Measurements from ENCODE around the gene DDX43.

DDX43 gene

GRCh38 chr6:73394577-73395354 lies at the start of gene DDX43:
DDX43 (plus strand) TSS chr6:73394828; CDS start chr6:73394906, 78 bp downstream.
- Mint-ChIP-seq H3K27ac (peak within 1 kb of the TSS; percentile 73), H3K4me3 (peak within 1 kb of the TSS; percentile 65), H3K9me3 (no peaks in the 10 kb centered on the region), H3K4me1 (peaks cover 16% of the 10 kb centered on the region), H3K36me3 (no peaks in the 10 kb centered on the region)
- peak; percentile 5 to 66 for DNase-seq (ENCODE audit: low spot score in 2 of 2)
- ATAC-seq = peak; percentile 85

DNA sequence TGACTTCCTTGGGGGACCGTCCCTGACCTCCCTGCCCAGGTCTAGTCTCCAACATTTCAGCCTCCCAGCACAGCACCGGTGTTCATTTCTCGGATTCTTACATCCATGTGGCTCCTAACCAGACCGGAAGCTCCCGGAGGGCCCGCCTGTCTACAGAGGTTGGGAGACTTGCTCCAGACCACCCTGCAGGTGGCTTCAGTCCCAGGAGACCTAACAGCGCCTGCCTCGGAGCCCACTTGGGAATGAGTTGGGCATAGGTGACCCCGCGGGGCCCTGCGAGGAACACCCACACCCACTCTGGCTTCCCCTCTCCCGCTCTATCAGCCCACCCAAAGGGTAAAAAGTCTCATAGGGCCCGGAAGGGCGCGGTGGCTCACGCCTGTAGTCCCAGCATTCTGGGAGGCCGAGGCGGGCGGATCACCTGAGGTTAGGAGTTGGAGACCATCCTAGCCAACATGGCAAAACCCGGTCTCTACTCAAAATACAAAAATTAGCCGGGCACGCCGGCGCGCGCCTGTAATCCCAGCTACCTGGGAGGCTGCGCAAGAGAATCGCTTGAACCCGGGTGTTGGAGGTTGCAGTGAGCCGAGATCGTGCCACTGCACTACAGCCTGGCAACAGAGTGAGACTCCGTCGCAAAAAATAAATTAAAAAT lies 46.0 kb upstream of the DDX43 start:
- Mint-ChIP-seq H3K4me1 (no peaks in the 10 kb centered on the region), H3K27ac (no peak overlapping the region), H3K9me3 (no peaks in the 10 kb centered on the region), H3K4me3 (no peak overlapping the region), H3K36me3 (no peaks in the 10 kb centered on the region)
- ATAC-seq (no peak), DNase-seq (ENCODE audit: low spot score in 2 of 2) (no peak)

DNA sequence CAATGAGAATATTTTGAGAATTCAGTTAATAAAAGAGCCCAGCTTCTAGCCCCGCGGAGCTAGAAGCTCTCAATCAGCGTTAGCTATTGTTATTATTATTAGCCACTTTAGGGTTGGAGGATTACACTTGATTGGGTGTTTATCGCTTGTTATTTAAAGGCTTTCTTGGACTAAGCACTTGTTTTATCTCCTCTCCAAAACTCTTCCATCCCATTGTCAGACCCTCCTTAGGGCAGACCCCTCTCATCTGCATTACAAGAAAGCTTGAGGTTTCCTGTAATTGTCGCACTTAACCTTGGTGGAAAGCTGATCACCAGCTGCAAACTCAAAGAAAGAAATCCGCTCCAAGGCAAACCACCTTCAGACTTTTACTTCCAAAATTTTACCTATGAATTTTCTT lies 45.3 kb upstream of the DDX43 start:
- no peak overlapping the region for H3K4me3 Mint-ChIP-seq
- no peak overlapping the region for H3K27ac Mint-ChIP-seq
- no peak for DNase-seq (ENCODE audit: low spot score in 2 of 2)
- H3K4me1 Mint-ChIP-seq = no peaks in the 10 kb centered on the region
- ATAC-seq = no peak
- no peaks in the 10 kb centered on the region for H3K36me3 Mint-ChIP-seq
- H3K9me3 Mint-ChIP-seq = no peaks in the 10 kb centered on the region

DNA sequence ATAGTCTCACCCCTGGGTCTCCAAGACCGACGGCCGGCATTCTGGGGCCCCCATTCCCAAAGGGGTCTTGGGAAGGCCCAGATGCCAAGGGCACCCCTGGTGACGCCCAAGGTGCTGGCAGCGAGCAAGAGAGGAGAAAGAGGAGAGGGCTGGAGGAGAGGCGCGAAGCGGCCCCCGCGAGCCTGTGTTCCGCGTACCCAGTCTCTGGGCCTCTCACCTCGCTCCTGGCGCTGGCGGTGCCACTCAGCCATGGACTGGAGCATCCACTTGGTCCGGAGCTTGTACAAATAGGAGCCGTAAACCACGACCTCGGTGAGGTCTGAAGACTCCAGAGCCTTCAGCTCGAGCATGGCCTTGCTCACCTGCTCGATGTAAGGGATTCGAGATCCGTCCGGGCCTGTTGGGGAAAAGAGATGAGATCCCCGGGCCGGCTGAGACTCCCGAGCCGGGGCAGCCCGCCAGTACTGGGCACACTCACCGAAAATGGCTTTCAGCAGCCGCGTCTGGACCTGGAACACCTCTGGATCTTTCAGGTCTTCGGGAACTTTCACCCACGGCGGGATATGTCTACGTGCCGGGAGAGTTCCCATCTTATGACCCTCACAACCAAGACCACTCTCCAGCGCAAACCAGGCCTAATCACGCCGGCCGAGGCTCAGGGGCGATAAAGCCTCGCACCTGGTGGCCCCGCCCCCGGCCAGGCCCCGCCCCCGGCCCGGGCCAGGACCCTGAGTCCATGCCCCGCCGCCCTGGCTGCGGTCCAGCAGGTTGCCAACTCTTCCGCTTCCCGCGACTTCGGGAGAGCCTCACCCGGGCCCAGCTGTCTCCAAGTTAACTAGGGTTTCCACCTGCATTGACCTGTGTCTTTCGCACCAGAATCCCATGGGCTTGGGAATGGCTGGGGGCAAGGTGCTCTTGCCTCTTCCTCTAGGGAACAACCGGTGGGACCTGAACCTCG lies 40.7 kb upstream of the DDX43 start, which contains the start of gene DPPA5:
Gene DPPA5 (minus strand): TSS at position 641 of the 958 bp plus-strand sequence. CDS start 51 bp downstream, at position 590.
- ATAC-seq (no peak), DNase-seq (ENCODE audit: low spot score in 2 of 2) (no peak)
- H3K4me3 Mint-ChIP-seq = no peak within 1 kb of the TSS
- H3K27ac Mint-ChIP-seq = no peak within 1 kb of the TSS
- no peaks in the 10 kb centered on the region for H3K9me3 Mint-ChIP-seq
- H3K4me1 Mint-ChIP-seq = no peaks in the 10 kb centered on the region
- no peaks in the 10 kb centered on the region for H3K36me3 Mint-ChIP-seq

GRCh38 chr6:73362358-73362757 lies 32.3 kb upstream of the DDX43 start, which contains the start of gene KHDC3L:
KHDC3L (plus strand) TSS chr6:73362658; CDS start chr6:73362730, 72 bp downstream.
- no peaks in the 10 kb centered on the region for H3K9me3 Mint-ChIP-seq
- H3K27ac Mint-ChIP-seq = no peak within 1 kb of the TSS
- DNase-seq (ENCODE audit: low spot score in 2 of 2) = no peak
- ATAC-seq = no peak
- no peaks in the 10 kb centered on the region for H3K4me1 Mint-ChIP-seq
- no peak within 1 kb of the TSS for H3K4me3 Mint-ChIP-seq
- H3K36me3 Mint-ChIP-seq = no peaks in the 10 kb centered on the region

DNA sequence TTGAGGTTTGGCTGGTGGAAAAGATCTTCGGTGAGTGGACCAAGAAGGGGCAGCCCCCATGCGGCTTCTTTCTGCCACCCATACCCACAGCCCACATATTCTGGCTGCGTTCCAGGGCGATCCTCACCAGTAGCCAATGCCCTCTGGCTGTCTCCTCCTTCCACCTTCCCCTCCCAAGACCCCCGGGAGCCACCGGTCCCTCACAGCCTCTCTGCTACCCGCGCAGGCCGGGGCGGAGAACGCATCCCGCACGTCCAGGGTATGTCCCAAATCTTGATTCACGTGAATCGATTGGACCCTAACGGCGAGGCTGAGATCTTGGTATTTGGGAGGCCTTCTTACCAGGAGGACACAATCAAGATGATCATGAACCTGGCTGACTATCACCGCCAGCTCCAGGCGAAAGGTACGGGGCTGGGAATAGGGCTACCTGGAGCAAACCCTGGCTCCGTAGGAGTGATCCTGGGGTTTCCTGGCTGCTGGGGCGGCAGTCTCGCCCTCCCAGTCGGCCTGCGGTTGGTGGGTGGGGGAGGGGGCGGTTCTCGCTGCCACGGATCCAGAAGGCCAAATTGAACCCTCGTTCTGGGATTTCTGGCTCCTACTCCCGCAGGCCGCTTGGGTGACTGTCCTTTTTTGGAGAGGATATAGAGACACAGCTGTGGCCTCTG lies 31.6 kb upstream of the DDX43 start:
- ATAC-seq (no peak), DNase-seq (ENCODE audit: low spot score in 2 of 2) (no peak)
- no peaks in the 10 kb centered on the region for H3K4me1 Mint-ChIP-seq
- H3K9me3 Mint-ChIP-seq = no peaks in the 10 kb centered on the region
- H3K27ac Mint-ChIP-seq = no peak overlapping the region
- no peaks in the 10 kb centered on the region for H3K36me3 Mint-ChIP-seq
- H3K4me3 Mint-ChIP-seq = no peak overlapping the region

- Mint-ChIP-seq H3K4me1 (no peaks in the 10 kb centered on the region), H3K9me3 (no peaks in the 10 kb centered on the region), H3K4me3 (no peak overlapping the region), H3K27ac (no peak overlapping the region), H3K36me3 (no peaks in the 10 kb centered on the region)
- no peak for ATAC-seq
- DNase-seq (ENCODE audit: low spot score in 2 of 2) = no peak
Measured at GRCh38 chr6:73363537-73363875, 31.1 kb upstream of the DDX43 start.

- ATAC-seq = no peak
- no peaks in the 10 kb centered on the region for H3K9me3 Mint-ChIP-seq
- no peak overlapping the region for H3K27ac Mint-ChIP-seq
- H3K4me3 Mint-ChIP-seq = no peak overlapping the region
- DNase-seq (ENCODE audit: low spot score in 2 of 2) = no peak
- H3K36me3 Mint-ChIP-seq = no peaks in the 10 kb centered on the region
- H3K4me1 Mint-ChIP-seq = no peaks in the 10 kb centered on the region
Measured at GRCh38 chr6:73364121-73364520, 30.5 kb upstream of the DDX43 start.

- Mint-ChIP-seq H3K9me3 (no peaks in the 10 kb centered on the region), H3K27ac (no peak overlapping the region), H3K4me3 (no peak overlapping the region), H3K4me1 (no peaks in the 10 kb centered on the region), H3K36me3 (no peaks in the 10 kb centered on the region)
- DNase-seq (ENCODE audit: low spot score in 2 of 2) (no peak), ATAC-seq (no peak)
Measured at GRCh38 chr6:73364549-73364948, 30.1 kb upstream of the DDX43 start.

DNA sequence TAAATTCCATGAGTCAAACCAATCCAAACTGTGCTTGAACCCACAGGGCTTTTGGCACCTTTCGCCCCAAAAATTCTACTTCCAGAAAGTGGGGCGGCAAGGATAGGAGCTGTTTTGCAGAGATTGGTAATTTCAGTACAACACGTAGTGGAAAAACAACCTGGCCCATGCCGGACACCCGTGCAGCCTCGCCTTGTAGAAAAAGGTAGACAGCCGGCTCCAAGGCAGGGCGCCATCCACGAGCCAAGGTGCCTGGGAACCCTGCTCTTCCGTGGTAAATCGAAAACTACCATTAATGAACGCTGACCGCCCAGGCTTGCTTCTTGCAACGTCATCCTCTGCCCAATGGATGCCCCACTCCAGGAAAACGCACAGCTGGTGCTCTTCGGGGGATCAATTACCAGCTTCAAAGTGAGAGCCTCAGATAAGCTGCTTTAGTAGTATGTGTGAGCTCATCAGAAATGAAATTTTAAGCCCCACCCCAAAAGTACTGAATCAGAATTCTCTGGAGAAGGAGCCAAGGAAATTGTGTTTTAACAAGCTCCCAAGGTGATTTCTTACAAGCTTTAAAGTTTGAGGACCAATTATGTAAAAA lies 26.8 kb upstream of the DDX43 start:
- DNase-seq (ENCODE audit: low spot score in 2 of 2) (no peak), ATAC-seq (no peak)
- Mint-ChIP-seq H3K36me3 (no peaks in the 10 kb centered on the region), H3K27ac (no peak overlapping the region), H3K4me1 (no peaks in the 10 kb centered on the region), H3K9me3 (no peaks in the 10 kb centered on the region), H3K4me3 (no peak overlapping the region)

- DNase-seq (ENCODE audit: low spot score in 2 of 2) (no peak), ATAC-seq (no peak)
- Mint-ChIP-seq H3K27ac (no peak overlapping the region), H3K9me3 (no peaks in the 10 kb centered on the region), H3K36me3 (no peaks in the 10 kb centered on the region), H3K4me1 (no peaks in the 10 kb centered on the region), H3K4me3 (no peak overlapping the region)
Measured at GRCh38 chr6:73368675-73369074, 26.0 kb upstream of the DDX43 start.

DNA sequence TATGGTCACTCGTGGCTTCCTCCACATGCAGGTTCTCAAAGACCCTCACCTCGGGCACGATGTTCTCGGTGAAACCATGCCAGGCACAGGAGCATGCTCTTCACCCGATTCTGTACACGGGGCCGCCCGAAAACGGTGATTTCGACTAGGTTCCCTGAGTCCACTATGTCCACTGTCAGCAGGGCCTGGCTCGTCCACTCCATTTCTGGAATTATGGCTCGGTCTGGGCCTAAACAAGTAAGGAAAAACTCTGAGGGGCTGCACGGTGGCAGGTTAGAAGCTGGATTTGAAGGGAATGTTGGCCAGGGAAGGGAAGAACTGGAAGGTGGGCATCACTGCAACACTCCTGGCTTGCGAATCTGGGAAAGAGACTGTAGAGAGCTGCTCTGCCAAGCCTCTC lies 25.5 kb upstream of the DDX43 start:
- DNase-seq (ENCODE audit: low spot score in 2 of 2) (no peak), ATAC-seq (no peak)
- Mint-ChIP-seq H3K27ac (no peak overlapping the region), H3K36me3 (no peaks in the 10 kb centered on the region), H3K4me1 (no peaks in the 10 kb centered on the region), H3K9me3 (no peaks in the 10 kb centered on the region), H3K4me3 (no peak overlapping the region)

DNA sequence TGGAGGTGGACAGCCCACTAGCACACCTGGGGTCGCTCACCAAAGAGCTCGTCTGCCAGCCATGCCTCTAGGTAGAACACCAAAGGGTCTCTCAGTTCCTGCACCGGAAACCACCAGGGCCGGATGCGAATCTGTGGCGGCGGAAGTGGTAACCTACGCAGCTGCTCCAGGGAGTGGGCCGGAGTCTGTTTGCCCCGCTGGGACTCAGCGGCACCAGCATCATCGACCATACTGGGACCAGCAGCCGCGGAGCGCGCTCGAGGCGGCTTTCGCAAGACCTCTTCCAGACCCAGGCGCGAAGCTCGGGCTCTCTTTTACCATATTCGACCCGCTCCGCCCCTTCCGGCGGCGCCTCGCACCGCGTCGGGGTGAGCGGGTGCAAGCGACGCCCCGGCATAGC lies 25.1 kb upstream of the DDX43 start, which contains the start of gene OOEP:
Gene OOEP (minus strand): TSS at position 335 of the 400 bp plus-strand sequence. CDS start 105 bp downstream, at position 230.
- H3K4me3 Mint-ChIP-seq = no peak within 1 kb of the TSS

DNA sequence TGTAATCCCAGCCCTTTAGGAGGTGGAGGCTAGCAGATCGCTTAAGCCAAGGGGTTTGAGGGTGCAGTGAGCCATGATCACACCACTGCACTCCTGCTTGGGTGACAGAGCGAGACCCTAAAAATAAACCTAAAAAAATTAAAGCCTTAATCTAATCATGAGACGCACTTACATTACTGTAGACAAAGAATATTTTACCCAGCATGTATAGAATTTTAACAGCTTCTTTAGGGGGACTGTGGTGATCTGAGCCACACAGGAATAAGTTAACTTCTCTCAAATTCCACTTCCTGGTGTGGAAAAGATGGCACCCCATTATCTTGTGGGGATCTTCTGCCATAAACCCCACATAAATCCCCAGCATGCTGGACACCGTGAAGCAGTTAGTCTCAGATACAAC lies 22.6 kb upstream of the DDX43 start:
- no peak for DNase-seq (ENCODE audit: low spot score in 2 of 2)
- H3K4me3 Mint-ChIP-seq = no peak overlapping the region
- no peak overlapping the region for H3K27ac Mint-ChIP-seq
- H3K9me3 Mint-ChIP-seq = no peaks in the 10 kb centered on the region
- H3K4me1 Mint-ChIP-seq = no peaks in the 10 kb centered on the region
- ATAC-seq = no peak
- no peaks in the 10 kb centered on the region for H3K36me3 Mint-ChIP-seq

More for the DNA sequence above, 25.1 kb upstream of the DDX43 start, which contains the start of gene OOEP:
- Mint-ChIP-seq H3K4me1 (no peaks in the 10 kb centered on the region), H3K9me3 (no peaks in the 10 kb centered on the region), H3K27ac (no peak within 1 kb of the TSS), H3K36me3 (no peaks in the 10 kb centered on the region)
- ATAC-seq (no peak), DNase-seq (ENCODE audit: low spot score in 2 of 2) (no peak)

All from stimulated activated effector memory CD8-positive, alpha-beta T cell treated with anti-CD3 and anti-CD28 coated beads, Interleukin-12 subunit alpha, Interleukin-12 subunit beta, amount 100 ng/mL, for 72 hours (primary cell).